OCI-LY7 (cell line): Measurements from ENCODE around the gene ZDHHC8. TPM values are rescaled to one million over a fixed set of nuclear protein-coding genes. Genes with fewer than 3 reads are reported as not detected.

Experiments
- BruUV-seq: library from RNA; stranded (reverse); fragments of 400-500 nt; replicated peaks from 2 replicates; lab custom pipeline; 2021; lab: Mats Ljungman, UMichigan
- CTCF ChIA-PET: fragments of 300-600 bp; sonication (Branson Sonifier 250); formaldehyde crosslinking; loops from one replicate; lab custom pipeline; 2022; ENCODE audit warnings: antibody characterized with exemption; ENCODE audit not compliant: unreplicated experiment; lab: Charles Lee
- POLR2A ChIA-PET: fragments of 300-600 bp; sonication (Branson Sonifier 250); formaldehyde crosslinking; loops from one replicate; lab custom pipeline; 2022; ENCODE audit warnings: antibody characterized with exemption; lab: Charles Lee
- DNase-seq: peaks from one replicate; pipeline ENCODE4 v3.0.0-alpha.2; 2015; ENCODE audit warnings: low spot score
- H2AFZ ChIP-seq: fragments of 200-600 bp; sonication (generic), shearing (Covaris generic); 2 replicates; pipeline ENCODE4 v1.6.1; 2014; ENCODE audit warnings: mild to moderate bottlenecking, antibody characterized with exemption, low read length, moderate library complexity
- H3K27ac ChIP-seq: fragments of 200-600 bp; sonication (generic); 2 replicates; pipeline ENCODE4 v1.5.1; 2014; ENCODE audit warnings: mixed run types, low read depth, mild to moderate bottlenecking, moderate library complexity, low read length, inconsistent platforms; ENCODE audit not compliant: poor library complexity, severe bottlenecking
- H3K36me3 ChIP-seq: fragments of 200-600 bp; sonication (generic); 2 replicates; pipeline ENCODE4 v1.6.1; 2014; ENCODE audit warnings: mild to moderate bottlenecking, antibody characterized with exemption, low read length, moderate library complexity, mixed read lengths; ENCODE audit not compliant: insufficient read depth
- H3K4me1 ChIP-seq: fragments of 200-600 bp; sonication (generic); 2 replicates; pipeline ENCODE4 v1.5.1; 2014; ENCODE audit warnings: mild to moderate bottlenecking, low read length; ENCODE audit not compliant: insufficient read depth, poor library complexity, severe bottlenecking
- H3K4me2 ChIP-seq: fragments of 200-600 bp; sonication (generic); 2 replicates; pipeline ENCODE4 v1.6.1; 2014; ENCODE audit warnings: mild to moderate bottlenecking, low read length
- H3K4me3 ChIP-seq: fragments of 200-600 bp; sonication (generic); 2 replicates; pipeline ENCODE4 v1.5.1; 2014; ENCODE audit warnings: mild to moderate bottlenecking, low read depth, low read length; ENCODE audit not compliant: poor library complexity, severe bottlenecking
- H3K79me2 ChIP-seq: fragments of 200-600 bp; sonication (generic); 2 replicates; pipeline ENCODE4 v1.6.1; 2016; ENCODE audit warnings: low read depth, mild to moderate bottlenecking, low read length, moderate library complexity, mixed read lengths; ENCODE audit not compliant: insufficient read depth
- H3K9me2 ChIP-seq: fragments of 200-600 bp; sonication (generic); 2 replicates; pipeline ENCODE4 v1.6.1; 2016; ENCODE audit warnings: mild to moderate bottlenecking, low read length, mixed read lengths; ENCODE audit not compliant: insufficient read depth
- H3K9me3 ChIP-seq: fragments of 200-600 bp; sonication (generic); 2 replicates; pipeline ENCODE4 v1.6.1; 2014; ENCODE audit warnings: mild to moderate bottlenecking, mixed run types, low read length, mixed read lengths
- H4K20me1 ChIP-seq: fragments of 200-600 bp; sonication (generic); 2 replicates; pipeline ENCODE4 v1.6.1; 2014; ENCODE audit warnings: mild to moderate bottlenecking, antibody characterized with exemption, low read length, moderate library complexity, mixed read lengths; ENCODE audit not compliant: insufficient read depth
- CTCF ChIP-seq: fragments of 200-600 bp; sonication (generic); conservative IDR thresholded peaks from 2 replicates; pipeline ENCODE4 v1.5.1; 2014; ENCODE audit warnings: mild to moderate bottlenecking, antibody characterized with exemption, low read length, moderate library complexity, mixed read lengths
- EZH2phosphoT487 ChIP-seq: fragments of 200-600 bp; sonication (generic); IDR thresholded peaks from 2 replicates; pipeline ENCODE4 v1.6.1; 2018; ENCODE audit warnings: low read depth, borderline replicate concordance, mild to moderate bottlenecking, mixed run types, antibody characterized with exemption, low read length, moderate library complexity, mixed read lengths
- intact Hi-C: fragments of 100-400 bp; cut with micrococcal nuclease; formaldehyde crosslinking; loops from one replicate; pipeline ENCODE4 v1.10.0; 2022; ENCODE audit not compliant: unreplicated experiment
- total RNA-seq, 2 experiments: library from RNA; depleted of rRNA in 1 of 2; stranded (reverse); fragments of >200 nt in 1 of 2; shearing (Covaris generic) in 1 of 2; gene quantifications; 2 replicates each; pipeline ENCODE4 v1.2.3, GENCODE V29; 2014 to 2022

ZDHHC8 gene
- total RNA-seq, 2 experiments from 2014 or later = 2.3 to 16.7 TPM

- Histone ChIP-seq H3K9me2 (no peaks in the 10 kb centered on the region), H3K4me3 (peak overlapping the region; percentile 98), H3K9me3 (no peaks in the 10 kb centered on the region), H3K4me2 (peak overlapping the region; percentile 75), H4K20me1 (peaks cover 14% of the 10 kb centered on the region; the same call in 1 of the 2 replicates), H3K79me2 (peaks cover 70% of the 10 kb centered on the region), H2AFZ (no peak overlapping the region), H3K27ac (peak overlapping the region; percentile 74), H3K4me1 (peaks cover 25% of the 10 kb centered on the region), H3K36me3 (peaks cover 83% of the 10 kb centered on the region)
- DNase-seq = peak; percentile 54
- POLR2A ChIA-PET = no interaction called here
- intact Hi-C loops = loop anchor here (1.0 kb wide), 2 partner anchors 37 to 88 kb away; partner anchors contain the start of gene DGCR8
- no peak for TF ChIP-seq CTCF
- TF ChIP-seq EZH2phosphoT487 = no peak
- CTCF ChIA-PET = no interaction called here
- no TSS peak for BruUV-seq
Measured at GRCh38 chr22:20117633-20118299, 13.8 kb upstream of the ZDHHC8 start.

- peak overlapping the region; percentile 75 for H3K4me2 ChIP-seq
- ChIA-PET POLR2A (no interaction called here), CTCF (no interaction called here)
- no peaks in the 10 kb centered on the region for H3K9me2 ChIP-seq
- TF ChIP-seq CTCF (no peak), EZH2phosphoT487 (no peak)
- no peaks in the 10 kb centered on the region for H3K9me3 ChIP-seq
- peaks cover 71% of the 10 kb centered on the region for H3K79me2 ChIP-seq
- H3K27ac ChIP-seq = peak overlapping the region; percentile 74
- peaks cover 14% of the 10 kb centered on the region; the same call in 1 of the 2 replicates for H4K20me1 ChIP-seq
- no peak overlapping the region for H2AFZ ChIP-seq
- BruUV-seq = TSS peak; percentile 82
- intact Hi-C loops = no loop called here
- peak overlapping the region; percentile 98 for H3K4me3 ChIP-seq
- no peak for DNase-seq
- peaks cover 25% of the 10 kb centered on the region for H3K4me1 ChIP-seq
- H3K36me3 ChIP-seq = peaks cover 83% of the 10 kb centered on the region
Measured at GRCh38 chr22:20118300-20119020, 13.1 kb upstream of the ZDHHC8 start.
